Spleen (tissue), 11 donors: ENCODE results near the gene GRIK4. TPM values are rescaled to one million over a fixed set of nuclear protein-coding genes. Genes with fewer than 3 reads are reported as not detected.

ENCODE experiments used
- DNase-seq: peaks from one replicate; pipeline ENCODE4 v3.0.0-alpha.2; 2020
- H3K27ac ChIP-seq, 8 donors: fragments of 200-600 bp; sonication (generic) in 7 of 8; 1 replicate in 4 of 8; 2 replicates in 4 of 8; pipeline versions ENCODE4 v1.5.0 to v1.8.0; 2016 to 2021; ENCODE audit warnings: inconsistent platforms in 4 of 8, mild to moderate bottlenecking in 4 of 8, moderate library complexity in 1 of 8
- H3K27me3 ChIP-seq, 7 donors: fragments of 200-600 bp; sonication (generic) in 6 of 7; replicated peaks in 1 of 7; 1 replicate in 4 of 7; 2 replicates in 3 of 7; pipeline versions ENCODE4 v1.5.0 to v1.8.0; 2016 to 2021; ENCODE audit warnings: inconsistent platforms in 3 of 7, mild to moderate bottlenecking in 1 of 7
- H3K36me3 ChIP-seq, 6 donors: fragments of 200-600 bp; sonication (generic) in 5 of 6; 1 replicate in 4 of 6; 2 replicates in 2 of 6; pipeline versions ENCODE4 v1.5.0 to v1.8.0; 2016 to 2021; ENCODE audit warnings: inconsistent platforms in 2 of 6
- H3K4me1 ChIP-seq, 6 donors: fragments of 200-600 bp; sonication (generic) in 5 of 6; 1 replicate in 3 of 6; 2 replicates in 3 of 6; pipeline versions ENCODE4 v1.5.0 to v1.8.0; 2016 to 2021; ENCODE audit warnings: inconsistent platforms in 3 of 6
- H3K4me3 ChIP-seq, 8 donors: fragments of 200-600 bp; sonication (generic) in 7 of 8; 1 replicate in 4 of 8; 2 replicates in 4 of 8; pipeline versions ENCODE4 v1.5.0 to v1.8.0; 2016 to 2021; ENCODE audit warnings: inconsistent platforms in 4 of 8, mild to moderate bottlenecking in 4 of 8, moderate library complexity in 2 of 8
- H3K9me3 ChIP-seq, 8 donors: fragments of 200-600 bp; sonication (generic) in 7 of 8; 1 replicate in 4 of 8; 2 replicates in 4 of 8; pipeline versions ENCODE4 v1.5.0 to v1.8.0; 2016 to 2021; ENCODE audit warnings: inconsistent platforms in 4 of 8
- CTCF ChIP-seq, 11 experiments: fragments of 200-600 bp in 7 of 11; fragments of 450-650 bp in 4 of 11; sonication (generic) in 4 of 11; IDR thresholded peaks in 8 of 11; conservative IDR thresholded peaks in 3 of 11; 1 replicate in 7 of 11; 2 replicates in 4 of 11; pipeline versions ENCODE4 v1.4.0 to v1.8.0; 2016 to 2021; ENCODE audit warnings: antibody characterized with exemption in 11 of 11, inconsistent platforms in 4 of 11, mild to moderate bottlenecking in 1 of 11
- POLR2A ChIP-seq, 3 donors: fragments of 450-650 bp; IDR thresholded peaks; one replicate each; pipeline ENCODE4 v1.5.1; 2017; ENCODE audit warnings: antibody characterized with exemption in 3 of 3, mild to moderate bottlenecking in 1 of 3
- POLR2AphosphoS5 ChIP-seq, 3 donors: sonication (generic); formaldehyde crosslinking; IDR thresholded peaks; one replicate each; pipeline ENCODE4 v1.5.1; 2017; ENCODE audit warnings: antibody characterized with exemption in 3 of 3
- WGBS, 5 donors: extraction: QIAGEN DNeasy Blood & Tissue Kit in 3 of 5; methylation state at CpG; one replicate each; pipeline versions ENCODE4 v1.1.5 to v1.1.7; 2013 to 2018; 5-methylcytosine and 5-hydroxymethylcytosine counted together
- intact Hi-C: fragments of 100-400 bp; cut with DNase I; formaldehyde crosslinking; loops from one replicate; pipeline ENCODE4 v1.15.0; 2023; ENCODE audit warnings: low total_unique reads
- polyA plus RNA-seq, 3 donors: library from polyadenylated mRNA; stranded (reverse); fragments of 200-250 nt; gene quantifications; one replicate each; pipeline ENCODE4 v1.2.1, GENCODE V29; 2013
- total RNA-seq, 7 donors: library from RNA; depleted of rRNA in 3 of 7; stranded (reverse); fragments of >200 nt in 3 of 7; fragmentation: NEBNext Ultra II Directional in 4 of 7; extraction: Animal tissue kit (Norgen Biotek cat#: 25700) in 4 of 7; gene quantifications; one replicate each; pipeline versions ENCODE4 v1.1.0 to v1.2.1, GENCODE V29; 2016 to 2021
- donor health status: healthy with polysubstance abuse.
- donor health status: DM: no; HTN: no; CAD: no; lungs with moderate emphysema.
- donor health status: DM: no; HTN: no; CAD: no.
- donor health status: Bipolar disorder and iron deficiency.
- donor health status: healthy.
- donor health status: DM: no; HTN: no; CAD: no.
- donor health status: DM: yes; HTN: yes; CAD: no.

Gene GRIK4
- total and polyA plus RNA-seq, 10 donors, result 0.04 to 2.4 (median 0.59) TPM

GRCh38 chr11:120659076-120659475 lies 147.5 kb downstream of the GRIK4 start:
- H3K4me1 ChIP-seq, result peaks cover 0 to 22% (median 9%) of the 10 kb centered on the region in 6 donors
- intact Hi-C loops, result no loop called here
- H3K9me3 ChIP-seq, result no peaks in the 10 kb centered on the region
- peaks cover 0 to 22% (median 0%) of the 10 kb centered on the region in 7 donors for H3K27me3 ChIP-seq
- WGBS, 5 donors, result 77 to 93% (median 85%) methylated on average over 5 to 6 of the region's 6 CpGs
- TF ChIP-seq CTCF (IDR thresholded peaks at IDR 0.05 in 8 of 11, conservative IDR thresholded peaks at IDR 0.05 in 3 of 11), result no peak
- no peak for TF ChIP-seq POLR2AphosphoS5 (IDR thresholded peaks at IDR 0.05)
- TF ChIP-seq POLR2A (IDR thresholded peaks at IDR 0.05), result no peak
- peak; percentile 47 for DNase-seq
- no peaks in the 10 kb centered on the region for H3K36me3 ChIP-seq
- H3K4me3 ChIP-seq, result no peak overlapping the region
- H3K27ac ChIP-seq, result no peak overlapping the region

GRCh38 chr11:120660024-120660565 lies 148.5 kb downstream of the GRIK4 start:
- Histone ChIP-seq H3K36me3 (no peaks in the 10 kb centered on the region), H3K27me3 (peaks cover 0 to 29% (median 0%) of the 10 kb centered on the region in 7 donors), H3K27ac (no peak overlapping the region), H3K4me3 (no peak overlapping the region), H3K4me1 (peaks cover 0 to 22% (median 9%) of the 10 kb centered on the region in 6 donors), H3K9me3 (no peaks in the 10 kb centered on the region)
- no peak for TF ChIP-seq POLR2A (IDR thresholded peaks at IDR 0.05)
- peak in 6 of 11 experiments; percentile 8 to 61 (median 37) for TF ChIP-seq CTCF (IDR thresholded peaks at IDR 0.05 in 8 of 11, conservative IDR thresholded peaks at IDR 0.05 in 3 of 11)
- TF ChIP-seq POLR2AphosphoS5 (IDR thresholded peaks at IDR 0.05), result no peak
- 38 to 57% (median 41%) methylated on average over 8 to 17 of the region's 17 CpGs for WGBS, 5 donors
- peak; percentile 80 for DNase-seq
- intact Hi-C loops, result no loop called here

- Histone ChIP-seq H3K27me3 (peaks cover 0 to 31% (median 0%) of the 10 kb centered on the region in 7 donors), H3K4me1 (peaks cover 0 to 22% (median 9%) of the 10 kb centered on the region in 6 donors), H3K4me3 (no peak overlapping the region), H3K27ac (no peak overlapping the region), H3K36me3 (no peaks in the 10 kb centered on the region), H3K9me3 (no peaks in the 10 kb centered on the region)
- intact Hi-C loops, result no loop called here
- 64 to 76% (median 73%) methylated on average over 9 of the region's 9 CpGs for WGBS, 5 donors
- DNase-seq, result peak; percentile 48
- TF ChIP-seq POLR2A (IDR thresholded peaks at IDR 0.05) (no peak), CTCF (IDR thresholded peaks at IDR 0.05 in 8 of 11, conservative IDR thresholded peaks at IDR 0.05 in 3 of 11) (no peak), POLR2AphosphoS5 (IDR thresholded peaks at IDR 0.05) (peak in 1 of 3 donors; percentile 50)
Observed at GRCh38 chr11:120662071-120662676, 150.6 kb downstream of the GRIK4 start.

GRCh38 chr11:120663142-120663541 lies 151.6 kb downstream of the GRIK4 start:
- Histone ChIP-seq H3K9me3 (no peaks in the 10 kb centered on the region), H3K36me3 (no peaks in the 10 kb centered on the region), H3K4me3 (no peak overlapping the region), H3K4me1 (peaks cover 0 to 22% (median 9%) of the 10 kb centered on the region in 6 donors), H3K27ac (no peak overlapping the region), H3K27me3 (peaks cover 0 to 38% (median 0%) of the 10 kb centered on the region in 7 donors)
- 14 to 57% (median 31%) methylated on average over 2 of the region's 2 CpGs for WGBS, 5 donors
- intact Hi-C loops, result no loop called here
- TF ChIP-seq CTCF (IDR thresholded peaks at IDR 0.05 in 8 of 11, conservative IDR thresholded peaks at IDR 0.05 in 3 of 11) (no peak), POLR2A (IDR thresholded peaks at IDR 0.05) (no peak), POLR2AphosphoS5 (IDR thresholded peaks at IDR 0.05) (no peak)
- no peak for DNase-seq
